Transverse colon (tissue), 4 donors: ENCODE results near the gene UBASH3A.

Experiments used
- CTCF ChIP-seq, 5 experiments: fragments of 200-600 bp in 3 of 5; fragments of 450-650 bp in 2 of 5; sonication (generic) in 3 of 5; IDR thresholded peaks; 1 replicate in 2 of 5; 2 replicates in 3 of 5; pipeline ENCODE4 v1.5.1; 2016 to 2017; ENCODE audit warnings: antibody characterized with exemption in 5 of 5, inconsistent platforms in 3 of 5, mild to moderate bottlenecking in 2 of 5, moderate library complexity in 1 of 5
- EP300 ChIP-seq: sonication (generic); formaldehyde crosslinking; IDR thresholded peaks from one replicate; pipeline ENCODE4 v1.6.1; 2017; ENCODE audit warnings: antibody characterized with exemption, low read depth
- POLR2A ChIP-seq: fragments of 450-650 bp; IDR thresholded peaks from one replicate; pipeline ENCODE4 v1.6.1; 2016; ENCODE audit warnings: antibody characterized with exemption, mild to moderate bottlenecking, moderate library complexity
- POLR2AphosphoS5 ChIP-seq, 3 donors: sonication (generic); formaldehyde crosslinking; IDR thresholded peaks; one replicate each; pipeline ENCODE4 v1.6.1; 2016; ENCODE audit warnings: antibody characterized with exemption in 3 of 3

GRCh38 chr21:42476388-42477331 lies 73.0 kb downstream of the UBASH3A start:
- TF ChIP-seq CTCF (IDR thresholded peaks at IDR 0.05) (no peak), POLR2A (no peak), POLR2AphosphoS5 (IDR thresholded peaks at IDR 0.05) (no peak), EP300 (no peak)
